ENCODE data around the gene LTBP3.
"Not testable (repeated sequence)": the region's sequence is repeated elsewhere in the genome, so short reads cannot be mapped to it uniquely, and the experiment has no call there.

The LTBP3 gene

DNA sequence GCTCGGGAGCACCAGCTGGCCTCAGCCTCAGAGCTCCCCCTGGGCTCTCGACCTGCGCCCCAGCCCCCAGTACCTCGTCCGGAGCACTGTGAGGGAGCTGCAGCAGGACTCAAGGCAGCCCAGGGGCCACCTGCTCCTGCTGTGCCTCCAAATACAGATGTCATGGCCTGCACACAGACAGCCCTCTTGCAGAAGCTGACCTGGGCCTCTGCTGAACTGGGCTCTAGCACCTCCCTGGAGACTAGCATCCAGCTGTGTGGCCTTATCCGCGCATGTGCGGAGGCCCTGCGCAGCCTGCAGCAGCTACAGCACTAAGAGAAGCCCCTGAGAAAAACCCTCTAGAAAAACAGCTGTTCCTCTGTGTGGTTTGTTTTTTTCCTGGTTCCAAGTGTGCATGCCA, 13.3 kb upstream of the LTBP3 start:
- no peak for DNase-seq

DNA sequence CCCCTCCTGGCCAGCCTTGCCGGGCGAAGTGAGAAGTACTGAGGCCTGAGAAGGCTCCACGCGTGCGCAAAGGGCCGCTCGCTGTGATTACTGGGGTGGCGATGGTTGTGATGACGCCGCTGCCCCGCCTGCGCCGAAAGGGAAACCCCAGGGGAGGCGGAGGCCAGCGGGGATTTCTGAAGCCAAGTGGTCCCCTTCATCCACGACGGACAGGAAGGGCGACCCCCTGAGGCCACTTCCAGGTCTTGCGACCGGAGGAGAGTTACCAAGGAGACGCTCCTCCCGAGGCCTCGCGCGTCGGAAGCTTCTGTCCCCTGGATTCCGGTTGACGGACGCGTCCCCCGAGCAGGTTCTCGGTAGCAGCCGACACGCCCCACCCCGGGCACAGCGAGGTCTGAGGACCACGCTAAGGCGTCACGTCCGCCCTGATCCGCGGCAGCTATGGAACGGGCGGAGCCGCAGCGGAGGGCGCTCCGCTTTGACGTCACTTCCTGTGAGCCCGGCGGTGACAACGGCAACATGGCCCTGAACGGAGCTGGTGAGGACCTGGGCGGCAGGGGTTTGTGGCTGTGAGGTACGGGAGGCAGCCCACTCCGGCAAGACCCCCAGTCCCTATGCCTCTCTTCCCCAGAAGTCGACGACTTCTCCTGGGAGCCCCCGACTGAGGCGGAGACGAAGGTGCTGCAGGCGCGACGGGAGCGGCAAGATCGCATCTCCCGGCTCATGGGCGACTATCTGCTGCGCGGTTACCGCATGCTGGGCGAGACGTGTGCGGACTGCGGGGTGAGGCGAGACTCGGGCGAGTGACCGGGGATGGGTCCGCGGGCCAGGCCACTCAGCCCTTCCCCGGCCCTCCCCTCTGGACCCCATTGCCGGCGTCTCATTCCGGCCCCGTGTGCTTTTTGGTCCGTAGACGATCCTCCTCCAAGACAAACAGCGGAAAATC, 12.1 kb upstream of the LTBP3 start, which contains the start of gene ZNRD2:
Gene ZNRD2 (plus strand): TSS at position 505 of the 946 bp plus-strand sequence. CDS start 15 bp downstream, at position 520.
- DNase-seq: peak; percentile 93

DNA sequence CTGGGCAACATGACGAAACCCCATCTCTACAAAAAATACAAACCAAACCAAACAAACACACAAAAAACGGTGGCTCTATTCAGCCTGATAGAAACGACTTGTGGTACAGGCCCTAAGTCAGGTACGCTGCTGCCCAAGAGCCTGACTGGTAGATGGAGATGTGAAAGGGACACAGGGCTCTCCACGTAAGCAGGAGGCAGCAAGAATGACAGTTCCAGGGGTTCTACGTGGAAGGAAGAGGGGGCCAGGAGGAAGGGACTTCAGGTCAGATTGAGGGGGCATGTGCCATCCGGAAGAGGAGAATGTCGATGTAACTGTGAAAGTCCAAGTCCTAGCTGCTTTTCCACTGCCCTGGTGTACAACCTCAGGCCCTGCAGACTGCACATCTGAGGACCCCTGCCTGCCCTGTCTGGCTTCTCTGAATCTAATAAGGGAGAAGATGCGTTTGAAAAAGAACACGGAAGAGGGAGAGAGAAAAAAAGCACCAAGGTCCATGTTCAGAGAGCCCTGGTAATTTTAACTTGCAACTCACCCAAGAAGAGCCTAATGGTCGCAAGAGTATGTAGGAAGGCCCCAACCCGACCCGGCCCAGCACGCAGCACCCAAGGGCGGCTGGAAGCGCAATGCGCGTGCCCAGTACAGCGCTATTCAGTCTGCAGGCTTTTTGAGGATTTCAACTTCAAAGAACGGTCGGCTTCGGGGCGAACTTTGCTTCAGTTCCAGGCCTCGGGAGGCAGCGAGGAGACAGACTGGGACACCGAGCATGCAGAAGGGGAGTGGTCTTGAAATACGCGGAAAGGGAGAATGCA, 11.2 kb upstream of the LTBP3 start:
- no peak for DNase-seq

DNA sequence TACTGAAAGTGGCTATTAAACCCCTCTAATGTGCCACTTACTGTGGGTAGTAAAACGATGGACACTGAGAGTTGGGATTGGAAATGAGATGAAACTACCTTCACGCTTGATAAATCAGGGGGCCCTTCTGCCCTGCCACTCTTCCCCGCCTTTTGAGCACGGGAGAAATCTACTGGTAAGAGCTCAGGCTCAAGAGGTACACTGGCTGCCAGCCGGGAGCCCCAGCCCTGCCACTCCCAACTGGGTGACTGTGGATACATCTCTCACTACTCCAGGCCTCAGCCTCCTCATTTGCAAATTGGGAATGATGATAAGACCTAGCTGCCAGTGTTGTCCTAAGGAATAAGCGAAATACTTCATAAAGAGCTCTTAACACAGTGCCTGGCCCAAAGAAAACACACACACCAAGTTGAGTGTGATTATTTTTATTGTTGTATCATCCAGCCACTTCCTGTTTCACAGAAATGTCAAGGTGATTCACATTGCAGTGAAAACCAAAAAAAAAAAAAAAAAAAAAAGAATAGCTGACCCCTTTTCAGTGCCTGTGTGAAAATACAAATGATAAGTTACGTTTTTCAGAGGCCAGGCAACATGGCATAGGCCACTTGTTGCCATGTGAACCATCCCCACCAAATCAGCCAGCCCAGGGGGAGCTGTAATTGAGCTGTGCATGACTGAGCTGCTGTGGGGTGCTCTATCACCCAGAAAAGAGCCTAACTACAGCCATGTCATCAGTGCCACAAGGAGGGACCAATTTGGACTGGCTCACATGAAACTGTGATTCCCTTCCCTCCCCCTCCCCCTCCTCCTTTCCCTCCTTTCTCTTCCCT, 7.7 kb upstream of the LTBP3 start:
- no peak for DNase-seq

DNA sequence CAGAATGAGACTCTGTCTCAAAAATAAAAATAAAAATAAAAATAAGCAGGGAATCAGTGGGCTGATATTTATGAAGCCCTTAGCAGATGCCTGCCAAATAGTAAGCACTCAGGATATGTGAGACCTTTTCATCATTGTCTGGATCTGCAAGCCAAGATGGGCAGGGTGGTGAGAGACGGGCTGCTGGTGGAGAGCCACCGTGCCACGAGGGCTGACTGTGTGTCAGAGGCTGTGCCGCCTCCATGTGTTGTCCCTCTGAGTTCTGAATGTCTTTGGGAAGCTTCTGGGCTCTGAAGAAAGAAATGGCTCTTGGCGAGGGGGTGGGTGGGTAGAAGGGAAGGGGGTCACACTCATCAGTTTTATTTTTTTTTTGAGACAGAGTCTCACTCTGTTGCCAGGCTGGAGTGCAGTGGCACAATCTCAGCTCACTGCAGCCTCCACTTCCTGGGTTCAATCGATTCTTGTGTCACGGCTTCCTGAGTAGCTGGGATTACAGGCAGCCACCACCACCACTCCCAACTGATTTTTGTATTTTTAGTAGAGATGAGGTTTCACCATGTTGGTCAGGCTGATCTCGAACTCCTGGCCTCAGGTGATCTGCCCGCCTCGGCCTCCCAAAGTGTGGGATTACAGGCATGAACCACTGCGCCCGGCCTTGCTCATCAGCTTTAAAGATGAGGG, 6.9 kb upstream of the LTBP3 start:
- DNase-seq: not testable (repeated sequence)

DNA sequence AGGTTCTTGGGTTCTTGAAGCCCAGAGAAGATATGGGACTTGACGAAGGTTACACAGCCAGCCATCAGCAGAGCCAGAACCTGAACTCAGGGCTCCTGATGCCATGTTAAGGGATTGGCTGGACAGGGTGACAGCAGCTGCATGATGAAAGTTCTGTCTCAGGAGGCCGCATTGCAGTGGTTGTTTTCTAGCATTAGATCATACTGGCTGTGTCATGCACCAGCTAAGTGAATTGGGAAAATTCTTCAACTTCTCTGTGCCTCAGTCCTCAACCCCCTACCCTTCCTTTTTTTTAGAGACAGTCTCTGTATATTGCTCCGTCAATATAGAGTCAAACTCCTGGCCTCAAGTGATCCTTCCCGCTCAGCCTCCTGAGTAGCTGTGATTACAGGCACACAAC, 5.4 kb upstream of the LTBP3 start:
- DNase-seq: no peak

DNA sequence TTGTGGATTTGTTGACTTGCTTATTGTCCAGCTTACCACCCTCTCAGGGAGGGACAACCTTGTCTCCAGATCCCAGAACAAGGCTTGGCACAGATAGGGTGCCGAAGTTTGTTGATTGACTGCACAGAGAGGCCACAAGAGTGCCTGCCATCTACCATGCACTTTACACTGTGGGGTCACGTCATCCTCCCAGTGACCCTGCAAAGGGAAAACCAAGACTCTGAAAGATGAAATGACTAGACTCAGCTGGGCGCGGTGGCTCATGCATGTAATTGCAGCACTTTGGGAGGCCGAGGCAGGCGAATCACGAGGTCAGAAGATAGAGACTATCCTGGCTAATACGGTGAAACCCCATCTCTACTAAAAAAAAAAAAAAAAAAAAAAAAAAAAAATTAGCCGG, 4.6 kb upstream of the LTBP3 start:
- no peak for DNase-seq

DNA sequence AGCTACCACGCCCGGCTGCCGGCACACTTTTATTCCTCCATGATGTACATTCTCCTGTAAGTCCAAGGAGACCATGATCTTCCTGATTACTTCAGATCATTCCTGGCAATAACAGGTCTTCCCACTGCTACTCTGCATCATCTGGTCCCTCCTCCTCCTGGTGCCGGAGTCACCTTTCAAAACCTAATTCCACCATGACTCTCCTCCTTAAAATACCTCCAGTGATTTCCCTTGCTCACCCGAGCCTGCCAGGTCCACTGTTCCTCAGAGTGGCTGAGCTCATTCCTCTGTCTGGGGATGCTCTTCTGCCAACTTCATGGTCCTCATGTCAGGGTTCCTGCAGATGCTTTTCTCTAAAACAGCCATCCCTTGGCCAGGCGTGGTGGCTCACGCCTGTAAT, 3.9 kb upstream of the LTBP3 start:
- no peak for DNase-seq

DNA sequence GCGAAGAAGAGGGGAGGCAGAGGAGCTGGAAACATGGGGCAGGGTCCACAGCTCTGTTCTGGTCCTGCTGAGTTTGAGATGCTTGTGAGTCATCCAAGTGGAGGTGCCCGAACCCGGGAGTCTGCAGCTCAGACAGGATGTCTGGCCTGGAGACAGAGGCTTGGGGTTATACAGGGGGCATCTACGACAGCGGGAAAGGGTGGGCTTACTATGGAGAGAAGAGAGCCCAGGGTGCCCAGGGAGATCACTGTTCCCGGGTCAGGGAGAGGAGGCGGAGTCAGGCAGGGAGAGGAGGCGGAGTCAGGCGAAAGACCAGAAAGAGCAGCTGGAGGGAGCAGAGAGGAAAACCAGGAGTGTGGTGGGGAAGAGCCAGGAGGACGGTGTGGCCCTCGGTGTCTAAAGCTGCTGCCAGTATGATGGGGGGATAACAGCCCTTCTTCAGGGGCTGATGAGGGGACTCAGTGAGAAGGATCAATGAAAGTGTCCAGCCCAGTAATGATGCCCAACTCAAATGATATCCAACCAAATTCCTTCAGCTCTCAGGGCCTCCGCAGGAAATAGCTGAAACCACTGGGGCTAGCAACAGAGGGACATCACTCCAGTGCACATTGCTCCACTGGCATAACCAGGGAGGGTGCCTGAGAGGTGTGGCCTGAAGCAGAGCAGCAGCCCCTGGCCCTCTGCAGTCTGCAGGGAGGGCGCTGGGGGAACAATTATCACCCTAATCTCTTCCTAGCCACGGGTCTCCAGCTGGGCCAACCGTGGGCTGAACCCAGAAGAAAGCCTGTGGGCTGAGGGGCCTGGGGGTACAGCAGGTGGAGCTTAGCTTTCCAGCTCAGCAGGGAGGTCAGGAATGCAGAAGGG, 2.6 kb upstream of the LTBP3 start:
- DNase-seq: no peak

DNA sequence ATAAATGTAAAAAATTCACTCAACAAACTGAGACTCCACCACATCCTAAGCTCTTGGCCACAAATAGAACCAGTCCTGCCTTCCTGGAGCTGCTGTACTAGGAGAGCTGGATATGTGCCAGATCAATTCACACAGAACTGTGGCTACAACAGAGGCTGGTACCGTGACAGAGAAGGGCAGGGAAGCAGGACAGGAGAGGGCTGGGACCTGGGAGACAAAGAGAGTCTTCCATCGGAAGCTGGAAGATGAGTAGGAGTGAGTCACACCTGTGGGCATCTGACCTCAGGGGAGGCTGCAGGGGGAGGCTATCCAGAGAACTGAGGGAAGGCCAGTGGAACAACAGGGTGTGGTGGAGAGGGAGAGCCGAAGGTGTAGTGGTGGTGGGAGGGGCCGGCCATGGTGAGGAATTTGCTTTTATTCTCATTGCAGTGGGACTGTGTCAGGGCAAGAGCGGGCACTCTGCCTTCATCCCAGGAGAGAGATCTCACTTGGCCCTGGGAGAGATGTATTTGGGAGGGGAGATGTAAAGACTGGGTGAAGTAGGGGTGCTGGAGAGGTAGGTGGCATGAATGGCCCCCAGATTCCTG, 1.9 kb upstream of the LTBP3 start:
- no peak for DNase-seq

DNA sequence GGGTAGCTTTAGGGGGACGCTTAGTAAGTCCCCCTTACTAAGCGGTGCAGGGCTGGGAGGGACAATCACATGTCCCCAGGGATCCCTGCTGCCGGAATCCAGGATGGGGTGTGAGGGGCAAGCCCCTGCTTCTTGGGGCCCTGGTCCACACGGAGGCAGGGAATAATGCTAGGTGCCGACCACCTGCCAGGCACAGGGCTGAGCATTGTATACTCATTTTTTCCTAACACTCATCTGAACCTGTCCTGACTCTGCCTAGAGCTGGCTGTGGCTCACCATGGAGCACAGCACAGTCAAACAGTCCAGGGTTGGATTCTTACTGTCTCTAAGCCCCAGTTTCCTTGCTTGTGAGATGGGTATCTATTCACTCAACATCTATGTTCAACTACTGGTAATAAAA, 1.4 kb upstream of the LTBP3 start:
- no peak for DNase-seq

DNA sequence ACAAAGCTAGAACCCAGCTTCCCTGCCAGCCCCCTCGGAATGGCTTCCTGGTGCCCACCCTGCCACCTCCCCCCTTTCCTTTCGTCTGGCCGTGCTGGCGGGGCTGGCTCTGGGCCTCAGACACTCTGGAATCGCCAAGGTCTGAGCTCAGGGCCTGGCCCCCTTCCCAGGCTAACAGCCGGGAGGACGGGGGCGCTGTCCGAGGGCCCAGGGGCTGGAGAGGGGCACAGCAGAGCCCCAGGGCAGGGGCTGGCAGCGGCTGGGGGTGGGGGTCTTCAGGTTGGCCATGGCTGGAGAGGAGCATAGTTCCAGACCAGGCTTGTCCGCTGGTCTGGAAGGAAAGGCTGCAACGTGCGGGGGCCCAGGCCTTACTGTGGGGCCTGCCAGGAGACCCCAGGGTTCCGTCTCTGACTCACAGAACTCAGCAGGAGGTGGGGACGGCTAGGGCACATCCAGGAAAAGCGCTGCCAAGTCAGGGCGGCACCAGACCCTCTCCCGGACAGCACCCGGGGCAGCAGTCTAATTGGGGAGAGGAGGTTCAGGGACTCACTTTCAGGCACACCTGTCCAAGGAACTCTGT, 861 bp upstream of the LTBP3 start:
- DNase-seq: no peak

DNA sequence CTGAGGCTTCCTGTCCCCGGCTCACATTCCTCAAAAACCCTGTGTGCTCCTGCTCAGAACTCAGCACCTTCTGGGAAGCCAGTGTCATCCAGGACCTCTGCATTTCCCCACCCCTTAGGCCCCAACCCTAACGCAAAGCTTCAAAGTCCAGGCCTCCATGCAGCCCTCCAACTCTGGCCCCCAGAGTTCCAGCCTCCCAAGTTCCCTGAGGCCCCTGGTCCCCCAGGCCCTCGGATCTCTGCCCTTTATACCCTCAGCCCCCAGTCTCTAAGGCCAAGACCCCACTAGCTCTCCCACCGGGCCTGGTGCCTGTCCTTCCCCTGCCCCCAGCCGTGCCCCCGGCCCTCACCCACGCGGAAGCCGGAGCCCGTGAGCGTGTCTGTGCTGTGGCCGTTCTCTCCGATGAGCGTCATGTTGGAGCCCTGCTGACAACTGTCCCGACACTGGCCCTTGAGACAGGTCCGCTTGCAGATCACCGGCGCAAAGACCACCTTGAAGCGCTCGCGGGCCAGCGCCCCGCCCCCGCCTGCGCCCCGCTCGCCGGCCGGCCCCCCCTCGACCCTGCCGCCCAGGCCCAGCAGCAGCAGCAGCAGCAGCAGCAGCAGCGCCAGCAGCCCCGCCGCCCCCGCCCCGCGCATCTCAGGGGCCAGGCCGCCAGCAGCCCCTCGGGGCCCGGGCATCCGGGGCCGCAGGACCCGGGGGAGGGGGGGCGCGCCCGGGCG, 718 bp downstream of the LTBP3 start:
- DNase-seq: no peak

DNA sequence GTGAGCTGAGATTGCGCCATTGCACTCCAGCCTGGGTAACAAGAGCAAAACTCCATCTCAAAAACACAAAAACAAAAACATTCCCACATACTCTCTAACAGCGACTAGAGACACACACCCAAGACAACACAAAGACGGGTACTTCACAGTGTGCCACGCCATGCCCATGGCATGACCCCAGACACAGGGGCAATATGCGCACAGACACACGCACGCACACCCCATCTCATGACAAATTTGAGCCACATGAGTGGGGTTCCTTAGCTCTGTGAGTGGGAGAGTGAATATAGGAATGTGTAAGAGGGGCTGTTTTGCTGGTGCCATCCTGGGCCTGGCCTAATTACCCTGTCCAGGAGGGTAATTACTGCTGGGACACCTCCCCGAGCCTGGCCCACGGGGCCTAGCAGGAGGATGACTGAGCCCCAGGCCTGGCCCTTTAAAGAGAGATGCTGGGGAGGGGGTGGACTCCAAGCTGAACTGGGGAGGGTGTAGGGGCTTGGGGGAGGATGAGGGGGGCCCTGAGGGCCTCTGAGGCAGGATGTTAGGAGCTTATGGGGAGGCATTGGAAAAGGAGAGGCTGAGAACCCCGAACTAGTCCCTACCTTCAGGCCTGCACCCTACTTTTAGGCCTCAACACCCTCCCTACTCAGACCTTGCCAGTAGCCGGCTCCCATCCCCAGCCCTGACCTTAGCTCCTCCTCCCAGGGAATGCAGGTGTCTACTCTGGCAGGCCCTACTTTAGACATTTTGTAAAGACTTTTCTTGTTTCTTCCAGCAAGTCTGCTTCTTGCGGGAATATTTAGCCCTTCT, 1.5 kb downstream of the LTBP3 start:
- no peak for DNase-seq

DNA sequence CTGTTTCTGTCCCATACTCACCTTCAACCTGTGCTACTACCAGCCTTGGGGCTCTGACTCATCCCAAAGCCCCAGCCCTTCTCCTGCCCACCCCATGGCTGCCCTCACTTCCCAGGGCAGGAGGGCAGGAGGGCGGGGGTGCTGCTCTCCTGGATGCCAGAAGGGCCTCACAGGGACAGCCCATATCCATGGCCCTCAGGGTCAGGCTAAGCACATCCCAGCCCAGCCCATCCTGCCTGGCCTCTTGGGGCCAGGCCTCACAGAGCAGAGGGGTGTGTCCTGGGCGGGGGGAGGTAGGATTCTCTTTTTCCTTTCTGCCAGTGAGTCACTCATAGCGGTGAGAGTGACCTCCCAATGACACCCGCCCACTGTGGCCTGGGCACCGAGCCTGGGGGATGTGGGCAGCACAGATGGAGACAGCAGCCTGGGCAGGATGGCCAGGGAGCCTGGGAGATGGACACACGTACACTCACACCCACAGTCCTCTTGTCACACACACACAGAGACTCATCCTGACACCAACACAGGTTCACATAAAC, 2.4 kb downstream of the LTBP3 start:
- DNase-seq: no peak

DNA sequence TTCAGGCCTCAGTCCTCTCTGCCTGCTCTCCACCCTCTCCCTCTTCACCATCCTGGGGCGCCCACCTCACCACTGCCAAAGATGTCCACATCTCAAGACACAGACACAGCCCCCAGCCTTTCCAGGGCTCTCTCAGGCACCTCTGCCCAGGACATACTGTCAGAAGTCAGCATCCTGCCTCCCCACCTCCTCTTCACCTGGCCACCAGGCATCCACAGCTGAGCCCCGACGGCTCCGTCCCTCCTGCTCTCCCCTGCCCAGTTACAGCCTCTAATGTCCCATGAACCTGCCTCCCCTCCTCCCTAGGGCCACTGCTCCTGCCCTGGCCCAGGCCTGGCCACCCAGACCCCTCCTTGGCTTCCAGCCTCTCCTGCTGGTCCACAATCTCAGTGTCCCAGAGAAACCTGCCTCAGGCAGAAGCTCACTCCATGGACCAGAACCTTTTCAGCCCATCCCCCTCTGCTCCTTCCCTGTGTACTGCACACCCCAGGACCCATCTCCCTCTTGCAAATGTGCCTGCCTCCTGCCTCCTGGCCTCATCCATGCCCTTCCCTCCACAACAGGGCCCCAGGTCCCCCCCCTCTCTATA, 3.2 kb downstream of the LTBP3 start:
- DNase-seq: no peak

DNA sequence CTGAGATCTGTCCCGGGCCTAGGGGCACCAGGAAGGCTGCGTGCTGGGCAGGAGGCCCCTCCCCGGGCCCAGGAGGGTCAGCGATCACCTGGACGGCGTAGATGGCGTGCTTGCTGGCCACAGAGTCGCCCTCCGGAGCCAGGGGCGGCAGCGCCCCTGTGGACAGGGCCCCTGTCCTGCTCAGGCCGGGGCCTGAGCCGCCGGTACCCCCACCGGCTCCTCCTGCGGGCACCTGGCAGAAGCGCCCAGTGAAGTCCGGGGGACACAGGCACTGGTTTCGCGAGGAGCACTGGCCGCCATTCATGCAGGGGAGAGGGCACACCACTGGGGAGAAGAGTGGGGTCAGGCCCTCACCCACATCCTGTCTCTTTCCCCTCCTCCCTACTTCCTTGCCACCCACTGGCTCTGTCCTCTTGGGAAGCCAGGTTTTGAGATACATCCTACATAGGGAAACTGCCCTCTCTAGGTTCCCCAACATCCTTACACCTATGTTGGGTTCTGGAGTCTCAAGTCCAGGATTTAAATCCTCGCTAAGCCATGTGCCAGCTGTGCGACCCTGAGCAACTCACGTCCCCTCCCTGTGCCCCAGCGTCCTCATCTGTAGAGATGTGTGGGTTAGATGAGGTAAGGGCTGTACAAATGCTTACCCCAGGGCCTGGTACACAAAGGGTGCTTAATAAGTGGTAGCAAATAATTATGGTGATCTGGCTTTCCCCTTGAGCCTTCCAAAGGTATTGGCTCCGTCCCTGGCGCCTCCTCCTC, 3.9 kb downstream of the LTBP3 start:
- no peak for DNase-seq

All from NCI-H2107 (cell line).